NK-92 treated with Interleukin-12 subunit alpha and Interleukin-12 subunit beta, amount 100 ng/mL, for 24 hours (cell line): ENCODE results near the gene OPRD1.
"Not testable (repeated sequence)": the region's sequence is repeated elsewhere in the genome, so short reads cannot be mapped to it uniquely, and the experiment has no call there.

ENCODE experiments used
- DNase-seq: peaks from one replicate; lab custom pipeline; 2025; lab: John Stamatoyannopoulos, UW

OPRD1 gene

DNA sequence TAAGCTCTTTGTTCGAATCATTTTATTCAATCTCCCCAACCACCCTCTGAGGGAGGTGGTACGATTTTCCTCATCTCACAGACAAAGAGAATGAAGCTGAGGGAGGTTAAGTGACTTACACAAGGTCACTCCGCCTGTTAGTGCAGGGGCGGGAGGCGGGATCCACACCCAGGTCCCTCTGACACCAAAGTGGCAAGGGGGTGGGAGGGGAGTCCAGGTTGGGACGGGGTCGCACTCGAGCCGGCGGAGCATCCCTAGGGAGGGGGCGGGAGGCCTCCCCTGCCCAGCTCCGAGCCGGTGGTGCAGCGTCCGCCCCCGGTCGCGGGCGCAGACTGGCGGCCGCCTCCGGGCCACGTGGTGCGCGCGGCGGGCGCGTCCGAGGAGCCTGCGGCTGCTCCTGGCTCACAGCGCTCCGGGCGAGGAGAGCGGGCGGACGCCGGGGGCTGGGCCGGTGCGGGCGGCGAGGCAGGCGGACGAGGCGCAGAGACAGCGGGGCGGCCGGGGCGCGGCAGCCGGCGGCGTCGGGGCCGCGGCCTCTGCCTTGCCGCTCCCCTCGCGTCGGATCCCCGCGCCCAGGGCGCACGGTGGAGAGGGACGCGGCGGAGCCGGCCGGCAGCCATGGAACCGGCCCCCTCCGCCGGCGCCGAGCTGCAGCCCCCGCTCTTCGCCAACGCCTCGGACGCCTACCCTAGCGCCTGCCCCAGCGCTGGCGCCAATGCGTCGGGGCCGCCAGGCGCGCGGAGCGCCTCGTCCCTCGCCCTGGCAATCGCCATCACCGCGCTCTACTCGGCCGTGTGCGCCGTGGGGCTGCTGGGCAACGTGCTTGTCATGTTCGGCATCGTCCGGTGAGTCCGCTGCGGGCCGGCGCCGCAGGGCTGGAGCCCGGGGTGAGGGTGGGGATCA, at the start of gene OPRD1:
Gene OPRD1, plus strand, starts transcription at position 405 of the 903 bp plus-strand sequence. Its CDS starts 214 bp downstream, at position 619.
- DNase-seq = no peak

DNA sequence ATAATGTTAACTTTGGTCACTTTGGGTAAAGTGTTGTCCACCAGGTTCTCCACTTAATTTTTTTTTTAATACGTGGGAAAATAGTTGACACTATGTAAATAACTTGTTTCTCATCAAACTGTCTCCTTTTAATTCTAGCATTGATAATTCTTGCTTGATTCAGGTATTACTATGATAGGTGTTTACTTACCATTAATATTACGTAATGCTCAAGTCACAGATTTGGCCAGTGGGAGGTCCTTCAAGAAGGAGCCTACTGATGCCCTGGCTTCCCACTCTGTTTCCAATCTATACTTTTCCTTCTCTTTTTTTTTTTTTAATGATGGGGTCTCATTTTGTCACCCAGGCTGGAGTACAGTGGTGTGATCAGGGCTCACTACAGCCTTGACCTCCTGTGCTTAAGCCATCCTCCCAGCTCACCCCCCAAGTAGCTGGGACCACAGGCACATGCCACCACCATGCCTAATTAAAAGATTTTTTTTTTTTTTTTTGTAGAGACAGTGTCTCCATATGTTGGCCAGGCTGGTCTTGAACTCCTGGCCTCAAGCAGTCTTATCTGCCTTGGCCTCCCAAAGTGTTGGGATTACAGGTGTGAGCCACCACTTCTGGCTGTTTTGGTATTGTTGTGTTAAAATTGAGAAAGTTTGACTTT, 45.3 kb upstream of the OPRD1 start:
- no peak for DNase-seq

DNA sequence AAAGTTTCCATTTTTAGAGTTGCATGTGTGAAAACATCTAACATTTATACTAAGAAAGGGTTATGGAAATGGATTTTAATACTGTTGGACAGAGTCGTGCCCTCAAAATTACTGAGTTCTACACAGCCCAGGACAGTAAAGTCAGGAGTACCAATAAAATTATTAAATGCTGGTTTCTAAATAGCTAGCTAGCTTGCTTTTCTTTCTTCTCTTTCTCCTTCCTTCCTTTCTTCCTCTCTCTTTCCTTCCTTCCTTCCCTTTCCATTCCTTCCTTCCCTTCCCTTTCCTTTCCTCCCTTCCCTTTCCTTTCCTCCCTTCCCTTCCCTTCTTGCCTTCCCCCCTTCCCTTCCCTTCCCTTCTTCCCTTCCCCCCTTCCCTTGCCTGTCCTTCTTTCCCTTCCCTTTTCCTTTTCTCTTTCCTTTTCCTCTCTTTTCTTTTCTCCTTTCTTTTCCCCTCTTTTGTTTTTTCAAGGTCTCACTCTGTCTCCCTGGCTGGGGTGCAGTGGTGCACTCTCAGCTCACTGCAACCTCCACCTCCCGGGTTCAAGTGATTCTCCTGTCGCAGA, 41.3 kb upstream of the OPRD1 start:
- DNase-seq = no peak

DNA sequence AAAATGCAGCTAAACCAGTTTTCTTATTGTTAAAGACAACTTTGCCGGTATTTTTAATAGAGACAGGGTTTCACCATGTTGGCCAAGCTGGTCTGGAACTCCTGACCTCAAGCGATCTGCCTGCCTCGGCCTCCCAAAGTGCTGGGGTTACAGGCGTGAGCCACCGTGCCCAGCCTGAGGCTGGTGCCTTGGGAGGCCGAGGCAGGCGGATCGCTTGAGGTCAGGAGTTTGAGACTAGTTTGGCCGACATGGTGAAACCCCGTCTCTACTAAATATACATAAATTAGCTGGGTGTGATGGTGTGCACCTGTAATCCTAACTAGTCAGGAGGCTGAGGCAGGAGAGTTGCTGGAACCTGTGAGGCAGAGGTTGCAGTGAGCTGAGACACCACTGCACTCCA, 40.0 kb upstream of the OPRD1 start:
- not testable (repeated sequence) for DNase-seq

DNA sequence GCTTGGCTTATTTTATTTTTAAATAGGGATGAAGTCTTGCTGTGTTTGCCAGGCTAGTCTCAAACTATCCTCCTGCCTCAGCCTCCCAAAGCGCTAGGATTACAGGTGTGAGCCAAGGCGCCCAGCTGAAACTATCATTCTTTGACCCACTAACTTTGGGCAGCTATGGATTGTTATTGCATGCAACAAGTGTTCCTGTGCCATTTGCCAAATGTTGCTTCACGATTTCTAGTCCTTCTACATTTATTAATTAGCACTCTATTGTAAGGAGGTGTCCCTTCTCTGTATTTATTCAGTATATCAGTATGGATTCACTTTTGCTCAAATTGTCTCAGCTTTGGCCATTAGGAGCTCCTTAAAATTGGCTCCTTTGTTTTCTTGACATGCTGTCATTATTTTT, 38.9 kb upstream of the OPRD1 start:
- DNase-seq = no peak

DNA sequence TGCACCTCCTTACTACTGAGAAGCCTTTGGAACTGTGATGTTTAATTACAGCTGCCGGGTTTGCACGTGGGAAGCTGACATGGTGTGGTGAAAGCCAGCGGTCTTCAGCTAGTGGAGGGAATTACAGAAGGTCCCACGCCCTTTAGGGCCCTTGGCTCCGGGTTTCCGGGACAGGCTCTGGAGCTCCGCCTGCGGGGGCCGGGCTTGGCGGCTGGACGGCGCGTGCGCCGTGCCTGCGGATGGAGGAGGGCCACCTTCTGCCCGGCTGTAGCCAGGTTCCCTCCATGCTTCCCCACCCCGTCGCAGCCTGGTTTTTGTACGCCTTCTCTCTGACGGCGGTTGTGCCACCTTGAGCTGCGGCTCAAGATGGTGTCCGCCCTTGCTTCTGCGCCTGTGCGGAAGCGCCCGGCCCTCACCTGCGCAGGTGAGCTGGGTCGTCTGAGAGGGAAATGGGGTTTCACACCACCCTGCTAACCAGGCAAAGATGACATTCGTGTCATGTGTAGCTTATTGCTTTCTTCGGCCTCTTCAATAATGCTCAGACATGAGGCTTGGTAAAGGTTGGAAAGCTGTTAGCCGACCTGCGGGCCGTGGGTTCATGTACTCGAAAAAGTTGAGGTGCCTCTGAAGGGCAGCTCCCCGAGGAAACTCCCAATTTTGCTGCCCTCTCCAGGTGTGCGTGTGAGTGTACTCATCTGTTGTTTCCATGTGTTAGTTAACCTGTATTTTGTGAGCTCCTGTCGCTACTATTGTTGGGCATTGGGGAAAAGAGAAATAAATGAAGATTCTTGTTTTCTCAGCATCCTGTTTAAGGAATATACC, 36.6 kb upstream of the OPRD1 start:
- DNase-seq = no peak

DNA sequence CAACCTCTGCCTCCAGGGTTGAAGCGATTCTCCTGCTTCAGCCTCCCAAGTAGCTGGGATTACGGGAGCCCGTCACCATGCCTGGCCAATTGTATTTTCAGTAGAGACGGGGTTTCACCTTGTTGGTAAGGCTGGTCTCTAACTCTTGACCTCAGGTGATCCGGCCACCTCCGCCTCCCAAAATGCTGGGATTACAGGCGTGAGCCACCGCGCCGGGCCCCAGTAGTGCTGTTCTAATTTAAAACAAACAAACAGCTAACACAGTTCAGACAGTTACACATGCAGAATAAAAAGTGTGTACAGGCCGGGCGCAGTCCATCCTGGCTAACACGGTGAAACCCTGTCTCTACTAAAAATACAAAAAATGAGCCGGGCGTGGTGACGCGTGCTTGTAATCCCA, 35.6 kb upstream of the OPRD1 start:
- DNase-seq = no peak

DNA sequence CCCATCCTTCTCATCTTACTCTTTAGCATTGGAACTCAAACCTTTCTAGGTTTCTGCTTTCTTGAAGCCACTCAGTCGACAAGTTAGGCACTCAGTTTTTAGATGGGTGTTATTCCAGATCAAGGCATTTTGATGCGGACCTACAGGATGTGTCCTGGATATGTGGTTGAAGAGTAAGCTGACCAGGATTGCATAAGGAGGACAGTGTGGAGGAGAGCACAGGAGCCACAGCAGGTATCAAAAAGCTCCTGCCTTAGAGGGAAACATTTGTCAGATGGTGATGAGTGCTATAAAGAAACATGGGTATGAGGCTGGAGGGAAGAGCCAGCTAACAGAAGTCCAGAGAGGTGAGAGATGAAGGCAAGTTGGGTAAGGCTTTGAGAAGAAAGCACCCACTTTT, 33.9 kb upstream of the OPRD1 start:
- DNase-seq = no peak

DNA sequence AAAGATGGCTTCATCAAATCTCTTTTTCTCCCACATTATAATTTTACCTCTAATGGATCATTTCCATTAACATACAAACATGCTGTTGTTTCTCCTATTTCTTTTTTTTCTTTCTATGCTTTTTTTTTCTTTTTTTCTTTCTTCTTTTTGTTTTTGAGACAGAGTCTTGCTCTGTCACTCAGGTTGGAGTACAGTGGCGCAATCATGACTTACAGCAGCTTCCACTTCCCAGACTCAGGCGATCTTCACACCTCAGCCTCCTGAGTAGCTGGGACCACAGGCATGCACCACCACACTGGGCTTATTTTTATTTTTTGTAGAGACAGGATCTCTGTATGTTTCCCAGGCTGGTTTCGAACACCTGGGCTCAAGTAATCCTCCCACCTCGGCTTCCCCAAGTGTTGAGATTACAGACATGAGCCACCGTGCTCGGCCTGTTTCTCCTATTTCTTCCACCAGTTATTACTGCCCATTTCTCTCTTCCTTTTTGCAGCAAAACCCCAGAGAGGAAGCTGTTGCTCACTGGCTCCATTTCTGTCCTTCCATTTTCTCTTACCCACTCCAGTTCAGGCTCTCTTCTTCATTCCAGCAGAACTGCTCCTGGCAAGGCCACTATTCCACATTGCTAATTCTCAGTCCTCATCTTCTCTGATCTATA, 32.1 kb upstream of the OPRD1 start:
- DNase-seq = no peak

DNA sequence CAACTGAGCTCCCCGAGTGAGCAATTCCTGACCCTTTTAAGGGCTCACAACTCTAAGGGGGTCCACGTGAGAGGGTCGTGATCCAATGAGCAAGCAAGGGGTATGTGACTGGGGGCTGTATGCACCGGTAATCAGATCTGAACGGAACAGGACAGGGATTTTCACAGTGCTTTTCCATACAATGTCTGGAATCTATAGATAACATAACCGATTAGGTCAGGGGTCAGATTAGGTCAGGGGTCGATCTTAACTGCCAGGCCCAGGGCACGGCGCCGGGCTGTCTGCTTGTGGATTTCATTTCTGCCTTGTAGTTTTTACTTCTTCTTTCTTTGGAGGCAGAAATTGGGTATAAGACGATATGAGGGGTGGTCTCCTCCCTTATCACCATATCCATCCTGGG, 30.7 kb upstream of the OPRD1 start:
- DNase-seq = no peak

DNA sequence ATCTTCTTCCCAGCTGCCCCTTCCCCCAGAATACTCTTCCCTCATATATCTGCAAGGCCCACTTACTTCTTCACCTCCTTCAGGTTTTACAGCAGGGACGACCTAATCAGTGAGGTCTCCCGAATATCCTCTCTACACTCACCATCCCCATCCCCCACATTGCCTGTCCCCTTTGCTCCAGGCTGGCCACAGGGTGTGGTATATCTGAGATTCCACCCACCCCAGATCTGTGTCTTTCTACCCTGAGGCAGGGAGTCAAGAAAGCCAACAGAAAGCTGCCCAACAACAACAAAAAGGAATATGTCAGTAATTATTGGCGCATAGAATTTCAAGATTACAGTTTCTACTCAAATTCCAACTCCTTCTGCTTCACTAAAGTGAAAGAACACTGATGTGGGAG, 30.0 kb upstream of the OPRD1 start:
- no peak for DNase-seq

DNA sequence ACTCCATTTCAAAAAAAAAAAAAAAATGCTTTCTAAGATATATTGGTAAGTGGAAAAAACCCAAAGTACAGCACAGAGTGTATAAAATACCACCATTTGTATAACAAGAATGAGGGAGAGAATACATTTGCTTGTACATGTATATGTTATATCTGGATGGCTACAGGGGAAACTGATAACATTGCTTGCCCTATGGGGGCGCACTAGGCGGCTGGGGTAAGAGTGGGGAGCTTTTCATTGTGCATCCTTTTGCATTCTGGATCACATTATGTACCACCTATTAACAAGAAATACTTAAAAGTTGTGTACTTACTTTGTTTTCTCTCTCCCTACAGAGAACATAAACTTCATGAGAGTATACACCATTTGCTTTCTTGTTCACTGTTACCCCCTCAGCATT, 28.6 kb upstream of the OPRD1 start:
- no peak for DNase-seq

DNA sequence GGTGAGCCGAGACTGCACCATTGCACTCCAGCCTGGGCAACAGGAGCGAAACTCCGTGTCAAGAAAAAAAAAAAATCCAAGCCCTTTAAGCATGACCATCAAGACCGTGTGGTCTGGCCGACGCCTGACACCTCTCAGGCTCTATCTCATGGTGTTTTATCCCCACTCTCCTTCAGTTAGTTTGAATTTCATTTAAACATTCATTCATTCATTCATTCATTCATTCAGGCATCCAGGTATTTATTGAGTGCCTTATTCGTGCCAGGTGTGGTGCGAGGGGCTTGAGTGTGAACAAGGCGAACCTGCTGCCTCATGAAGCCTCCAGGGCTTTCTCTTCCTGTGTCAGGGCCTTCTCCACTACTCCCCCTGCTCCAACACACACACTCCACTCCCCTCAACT, 22.6 kb upstream of the OPRD1 start:
- DNase-seq = no peak

DNA sequence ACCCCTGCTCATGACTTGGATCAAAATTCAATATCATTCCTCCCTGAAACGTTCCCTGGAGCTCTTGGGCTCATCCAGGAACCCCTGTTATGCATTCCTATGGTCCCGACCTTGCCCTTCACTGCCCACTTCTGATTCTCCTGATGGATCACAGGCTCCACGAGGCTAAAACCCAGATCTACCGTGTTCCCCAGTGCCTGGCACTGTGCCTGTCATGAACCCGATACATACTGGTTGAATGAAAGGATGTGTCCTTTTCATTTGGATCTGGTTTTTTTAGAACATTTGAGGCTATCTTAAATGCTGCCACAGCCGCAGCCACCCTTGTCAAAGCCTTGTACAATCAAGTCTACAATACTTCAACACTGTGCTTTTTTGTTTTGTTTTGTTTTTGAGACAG, 22.2 kb upstream of the OPRD1 start:
- no peak for DNase-seq

DNA sequence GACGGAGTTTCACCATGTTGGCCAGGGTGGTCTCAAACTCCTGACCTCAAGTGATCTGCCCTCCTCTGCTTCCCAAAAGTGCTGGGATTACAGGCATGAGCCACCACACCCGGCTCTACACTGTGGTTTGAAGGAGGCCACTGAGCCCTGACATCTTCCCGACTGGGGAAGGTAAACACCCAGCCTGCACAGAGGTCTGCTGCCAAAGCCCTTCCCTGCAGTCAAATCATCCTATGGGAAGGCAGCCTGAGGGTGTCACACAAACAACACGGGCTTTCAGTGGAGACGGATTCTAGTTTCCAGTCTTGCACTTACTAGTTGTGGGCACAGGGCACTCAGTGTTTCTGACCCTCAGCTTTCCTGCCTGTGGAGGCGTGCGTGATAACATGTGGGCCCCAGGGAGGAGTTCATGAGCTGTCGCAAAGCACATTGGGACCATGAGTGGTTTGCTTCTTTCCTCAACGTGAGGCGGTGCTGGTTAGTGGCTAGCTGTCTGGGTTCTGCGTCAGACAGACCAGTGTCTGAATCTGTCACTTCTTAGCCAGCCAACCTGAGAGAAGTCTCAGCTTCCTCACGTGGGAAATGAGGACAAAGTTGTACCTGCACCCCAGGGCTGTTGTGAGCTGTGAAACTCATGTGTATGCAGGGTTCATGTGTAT, 21.5 kb upstream of the OPRD1 start:
- no peak for DNase-seq

DNA sequence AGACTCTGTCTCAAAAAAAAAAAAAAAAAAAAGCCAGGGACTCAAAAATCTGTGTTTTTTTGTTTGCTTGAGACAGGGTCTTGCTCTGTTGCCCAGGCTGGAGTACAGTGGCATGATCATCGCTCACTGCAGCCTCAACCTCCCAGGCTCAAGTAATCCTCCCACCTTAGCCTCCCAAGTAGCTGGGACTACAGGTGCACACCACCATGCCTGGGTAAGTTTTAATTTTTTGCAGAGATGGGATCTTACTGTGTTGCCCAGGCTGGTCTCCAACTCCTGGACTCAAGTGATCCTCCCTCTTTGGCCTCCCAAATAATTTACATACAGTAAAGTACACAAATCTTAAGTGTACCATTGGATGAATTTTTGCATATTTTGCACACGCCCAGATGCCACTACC, 20.0 kb upstream of the OPRD1 start:
- not testable (repeated sequence) for DNase-seq

DNA sequence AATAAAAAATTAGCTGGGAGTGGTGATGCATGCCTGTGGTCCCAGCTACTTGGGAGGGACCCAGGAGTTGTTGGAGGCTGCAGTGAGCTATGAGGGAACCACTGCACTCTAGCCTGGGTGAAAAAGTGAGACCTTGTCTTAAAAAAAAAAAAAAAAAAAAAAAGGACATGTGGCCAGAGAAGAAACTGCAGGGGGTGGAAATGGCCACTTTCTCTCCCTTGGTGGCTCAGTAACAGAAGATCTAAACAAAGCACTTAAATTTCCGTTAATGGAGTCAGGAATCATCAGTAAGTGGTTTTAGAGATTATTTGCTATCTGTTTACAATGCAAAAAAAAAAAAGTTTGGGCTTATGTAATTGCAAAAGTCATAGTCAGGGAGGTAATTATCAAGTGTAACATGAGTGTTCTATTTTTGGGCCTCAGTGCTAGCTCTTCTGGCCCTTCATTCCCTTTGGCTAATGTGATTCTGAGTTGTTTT, 19.3 kb upstream of the OPRD1 start:
- no peak for DNase-seq

DNA sequence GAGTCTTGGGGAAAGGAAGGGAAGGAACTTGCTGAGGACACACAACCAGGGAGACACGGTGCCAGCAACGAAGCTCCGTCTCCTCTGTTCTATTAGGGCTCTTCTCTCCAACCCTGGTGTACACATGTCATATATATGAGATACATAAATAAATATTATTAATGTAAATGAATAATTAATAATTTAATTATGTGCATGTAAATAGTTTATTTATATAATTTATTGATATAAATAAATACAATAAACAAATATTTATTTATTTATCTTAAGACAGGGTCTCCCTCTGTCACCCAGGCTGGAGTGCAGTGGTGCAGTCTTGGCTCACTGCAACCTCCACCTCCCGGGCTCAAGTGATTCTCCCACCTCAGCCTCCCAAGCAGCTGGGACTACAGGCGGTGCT, 17.4 kb upstream of the OPRD1 start:
- DNase-seq = not testable (repeated sequence)

DNA sequence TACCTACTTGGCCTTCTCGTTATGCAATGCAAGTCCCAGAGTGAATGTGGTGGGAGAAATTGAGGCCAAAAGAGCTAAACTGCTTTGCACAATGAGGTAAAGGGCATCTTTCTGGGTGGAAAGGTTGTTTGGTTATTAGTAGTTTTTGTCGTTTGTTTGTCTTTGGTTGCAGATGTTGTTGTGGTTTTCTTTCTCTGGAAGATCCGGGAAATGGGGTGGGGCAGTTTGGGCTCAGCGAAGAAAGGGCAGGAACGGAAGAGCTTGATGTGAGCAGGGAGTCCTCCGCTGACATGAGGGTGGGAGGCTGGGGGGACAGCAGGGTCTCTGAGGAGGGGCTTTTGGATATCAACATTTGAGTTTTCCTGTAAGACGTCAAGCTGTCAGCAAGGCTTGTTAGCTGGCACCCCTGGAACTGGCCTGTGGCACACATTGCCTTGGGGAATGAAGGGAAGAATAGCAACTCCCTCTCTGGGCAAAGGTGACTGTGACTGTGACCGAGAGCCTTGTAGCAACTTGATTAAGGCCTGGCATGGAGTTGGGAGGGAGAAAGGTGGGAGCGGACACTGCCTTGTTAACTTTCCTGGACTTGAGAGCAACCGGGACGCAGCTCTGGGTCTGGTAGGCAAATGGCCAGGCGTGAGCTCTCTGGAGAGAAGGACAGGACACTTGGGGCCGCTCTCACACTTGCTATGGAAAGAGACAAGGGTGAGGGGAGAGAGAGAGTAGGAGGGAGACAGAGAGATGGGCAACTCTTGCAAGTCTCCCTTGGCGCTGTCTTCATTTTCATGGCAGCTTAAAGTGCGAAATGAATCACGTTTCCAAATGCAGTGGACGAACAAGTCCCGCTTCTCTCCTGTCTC, 15.4 kb upstream of the OPRD1 start:
- DNase-seq = no peak

DNA sequence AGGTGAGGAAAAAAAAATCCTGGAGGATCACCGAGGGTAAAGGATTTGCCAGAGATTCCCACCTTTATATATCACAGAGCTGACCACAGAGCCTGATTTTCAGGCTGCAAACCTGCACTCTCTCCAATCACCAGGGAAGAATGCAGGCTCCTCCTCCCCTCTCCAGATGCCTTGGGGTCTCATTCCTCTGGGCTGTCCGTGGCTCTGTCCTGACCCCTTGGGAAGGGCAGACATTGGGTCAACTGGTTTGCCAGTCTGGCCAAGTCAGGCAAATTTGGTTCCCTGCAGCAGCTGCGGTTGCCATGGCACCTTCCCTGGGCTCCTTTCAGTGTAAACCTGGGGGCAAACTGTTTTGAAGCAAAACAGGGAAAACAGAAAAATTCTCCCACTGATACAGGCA, 11.6 kb upstream of the OPRD1 start:
- no peak for DNase-seq
